ENCODE data around the gene CXXC5.

The CXXC5 gene

DNA sequence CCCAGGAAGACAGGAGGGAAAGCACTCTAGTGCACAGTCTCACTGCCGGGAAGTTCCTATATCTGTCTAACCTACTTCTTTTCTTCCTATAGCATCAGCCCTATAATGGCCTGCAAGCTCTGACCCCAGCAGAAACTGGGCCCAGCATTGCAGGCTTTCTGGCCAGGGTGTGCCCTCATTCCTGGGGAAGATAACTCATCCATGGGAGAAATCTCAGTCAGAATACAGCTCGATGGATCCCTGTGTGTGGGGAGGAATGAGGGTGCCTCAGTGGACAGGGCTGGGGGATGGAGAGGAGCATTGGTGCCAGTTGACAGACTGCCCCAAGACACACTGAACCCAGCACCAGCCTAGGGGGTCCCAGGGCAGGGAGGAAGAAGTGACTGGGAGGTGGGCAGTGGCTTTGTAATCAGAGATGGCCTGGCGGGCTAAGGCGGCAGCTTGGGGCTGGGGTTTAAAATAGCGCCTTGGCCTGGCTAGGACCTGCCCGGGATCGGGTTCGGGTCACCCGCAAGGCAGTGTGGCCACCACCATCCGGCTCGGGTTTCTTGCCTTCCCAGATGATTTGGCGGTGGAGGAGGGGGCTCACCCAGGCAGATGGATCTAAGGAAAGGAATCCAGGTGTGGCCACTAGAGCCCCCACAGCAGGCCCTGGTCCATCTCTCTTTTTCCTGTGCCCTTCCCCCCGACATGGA, 7.6 kb upstream of the CXXC5 start:
- Histone ChIP-seq H3K9ac (no peak overlapping the region), H4K20me1 (ENCODE audit: insufficient read depth) (no peaks in the 10 kb centered on the region), H3K4me3 (IDR thresholded peaks at IDR 0.05; ENCODE audit: insufficient read depth, low read depth, low read length) (no peak overlapping the region), H3K27me3 (ENCODE audit: insufficient read depth, low read depth) (no peaks in the 10 kb centered on the region), H3K79me2 (ENCODE audit: insufficient read depth, low read depth) (no peaks in the 10 kb centered on the region), H3K27ac (no peak overlapping the region), H3K4me2 (no peak overlapping the region), H2AFZ (ENCODE audit: low read depth) (no peak overlapping the region), H3K4me1 (ENCODE audit: low read depth, poor library complexity, severe bottlenecking) (peaks cover 60% of the 10 kb centered on the region), H3K36me3 (ENCODE audit: insufficient read depth) (no peaks in the 10 kb centered on the region)
- TF ChIP-seq, protein P1, sequence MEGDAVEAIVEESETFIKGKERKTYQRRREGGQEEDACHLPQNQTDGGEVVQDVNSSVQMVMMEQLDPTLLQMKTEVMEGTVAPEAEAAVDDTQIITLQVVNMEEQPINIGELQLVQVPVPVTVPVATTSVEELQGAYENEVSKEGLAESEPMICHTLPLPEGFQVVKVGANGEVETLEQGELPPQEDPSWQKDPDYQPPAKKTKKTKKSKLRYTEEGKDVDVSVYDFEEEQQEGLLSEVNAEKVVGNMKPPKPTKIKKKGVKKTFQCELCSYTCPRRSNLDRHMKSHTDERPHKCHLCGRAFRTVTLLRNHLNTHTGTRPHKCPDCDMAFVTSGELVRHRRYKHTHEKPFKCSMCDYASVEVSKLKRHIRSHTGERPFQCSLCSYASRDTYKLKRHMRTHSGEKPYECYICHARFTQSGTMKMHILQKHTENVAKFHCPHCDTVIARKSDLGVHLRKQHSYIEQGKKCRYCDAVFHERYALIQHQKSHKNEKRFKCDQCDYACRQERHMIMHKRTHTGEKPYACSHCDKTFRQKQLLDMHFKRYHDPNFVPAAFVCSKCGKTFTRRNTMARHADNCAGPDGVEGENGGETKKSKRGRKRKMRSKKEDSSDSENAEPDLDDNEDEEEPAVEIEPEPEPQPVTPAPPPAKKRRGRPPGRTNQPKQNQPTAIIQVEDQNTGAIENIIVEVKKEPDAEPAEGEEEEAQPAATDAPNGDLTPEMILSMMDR (conservative IDR thresholded peaks at IDR 0.05; ENCODE audit: low read depth, low read length) = no peak

DNA sequence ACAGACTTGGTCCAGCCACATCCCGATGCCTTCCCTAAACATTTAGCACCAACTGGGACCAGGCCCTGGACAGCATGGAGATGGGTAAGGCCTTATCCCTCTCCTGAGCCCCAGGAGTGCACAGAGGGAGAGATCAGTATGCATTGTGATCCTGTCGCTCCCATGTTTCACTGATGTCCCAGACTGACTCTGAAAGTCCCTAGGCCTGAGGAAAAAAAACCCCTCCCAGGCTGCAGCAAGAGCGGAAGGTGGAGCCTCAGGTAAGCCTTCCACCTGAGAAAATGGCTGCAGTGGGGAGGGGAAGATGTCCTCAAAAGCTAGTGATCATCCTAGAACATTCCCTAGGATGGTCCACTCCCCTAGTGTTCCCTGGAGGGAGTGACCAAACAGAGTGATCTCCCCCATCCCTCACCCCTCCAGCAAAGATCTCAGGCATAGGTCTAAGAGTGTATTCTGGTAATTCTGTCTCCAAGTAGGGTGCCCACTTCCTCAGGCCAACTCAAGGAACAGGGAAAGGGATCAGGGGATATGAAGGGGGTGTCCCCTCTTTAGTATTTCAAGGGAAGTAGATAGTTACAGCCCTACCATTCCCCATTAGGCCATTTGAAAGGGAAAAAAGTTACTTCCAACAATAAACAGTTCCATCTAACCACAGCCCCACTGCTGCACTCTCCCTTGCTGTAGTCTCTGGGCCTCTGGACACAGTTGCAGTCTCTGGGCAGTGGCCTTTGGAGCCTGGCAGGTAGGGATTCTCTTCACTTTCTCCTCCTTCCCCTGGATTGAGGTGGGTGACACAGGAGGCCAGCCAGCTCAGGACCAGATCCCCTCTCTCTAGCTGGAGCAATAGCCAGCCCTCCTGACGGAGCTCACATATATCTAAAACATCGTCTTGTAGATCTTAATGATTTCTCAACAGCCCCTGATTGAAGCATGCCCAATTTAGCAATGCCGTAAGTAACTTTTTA, 6.8 kb upstream of the CXXC5 start:
- Histone ChIP-seq H3K9ac (no peak overlapping the region), H3K36me3 (ENCODE audit: insufficient read depth) (no peaks in the 10 kb centered on the region), H3K4me1 (ENCODE audit: low read depth, poor library complexity, severe bottlenecking) (peaks cover 51% of the 10 kb centered on the region), H3K4me2 (no peak overlapping the region), H3K79me2 (ENCODE audit: insufficient read depth, low read depth) (no peaks in the 10 kb centered on the region), H3K4me3 (IDR thresholded peaks at IDR 0.05; ENCODE audit: insufficient read depth, low read depth, low read length) (no peak overlapping the region), H2AFZ (ENCODE audit: low read depth) (no peak overlapping the region), H3K27me3 (ENCODE audit: insufficient read depth, low read depth) (no peaks in the 10 kb centered on the region), H3K27ac (no peak overlapping the region), H4K20me1 (ENCODE audit: insufficient read depth) (no peaks in the 10 kb centered on the region)
- TF ChIP-seq, protein P1 (conservative IDR thresholded peaks at IDR 0.05; ENCODE audit: low read depth, low read length) = no peak

DNA sequence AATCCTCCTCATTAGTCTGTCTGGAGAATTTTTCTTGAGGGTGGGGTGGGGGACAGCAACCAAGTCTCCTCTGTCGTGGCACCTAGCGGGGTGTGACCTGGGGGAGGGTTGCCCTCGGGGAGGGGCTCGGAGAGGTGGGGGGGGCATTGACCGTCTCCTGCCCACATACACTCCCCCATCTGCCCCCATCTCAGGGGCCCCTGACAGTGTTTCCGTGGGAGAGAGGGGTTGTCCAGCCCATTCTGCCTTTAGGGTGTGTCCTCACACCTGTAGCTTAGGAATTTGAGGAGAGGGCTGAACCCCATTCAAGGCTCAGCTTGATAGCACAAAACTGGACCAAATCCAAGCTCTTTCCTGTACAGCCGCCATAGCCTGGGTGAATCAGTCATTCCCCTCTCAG, 5.9 kb upstream of the CXXC5 start:
- Histone ChIP-seq H3K9ac (no peak overlapping the region), H3K4me1 (ENCODE audit: low read depth, poor library complexity, severe bottlenecking) (peaks cover 46% of the 10 kb centered on the region), H3K4me2 (no peak overlapping the region), H3K27me3 (ENCODE audit: insufficient read depth, low read depth) (no peaks in the 10 kb centered on the region), H3K27ac (no peak overlapping the region), H3K79me2 (ENCODE audit: insufficient read depth, low read depth) (no peaks in the 10 kb centered on the region), H4K20me1 (ENCODE audit: insufficient read depth) (no peaks in the 10 kb centered on the region), H3K4me3 (IDR thresholded peaks at IDR 0.05; ENCODE audit: insufficient read depth, low read depth, low read length) (no peak overlapping the region), H2AFZ (ENCODE audit: low read depth) (no peak overlapping the region), H3K36me3 (ENCODE audit: insufficient read depth) (no peaks in the 10 kb centered on the region)
- TF ChIP-seq, protein P1 (conservative IDR thresholded peaks at IDR 0.05; ENCODE audit: low read depth, low read length) = no peak

DNA sequence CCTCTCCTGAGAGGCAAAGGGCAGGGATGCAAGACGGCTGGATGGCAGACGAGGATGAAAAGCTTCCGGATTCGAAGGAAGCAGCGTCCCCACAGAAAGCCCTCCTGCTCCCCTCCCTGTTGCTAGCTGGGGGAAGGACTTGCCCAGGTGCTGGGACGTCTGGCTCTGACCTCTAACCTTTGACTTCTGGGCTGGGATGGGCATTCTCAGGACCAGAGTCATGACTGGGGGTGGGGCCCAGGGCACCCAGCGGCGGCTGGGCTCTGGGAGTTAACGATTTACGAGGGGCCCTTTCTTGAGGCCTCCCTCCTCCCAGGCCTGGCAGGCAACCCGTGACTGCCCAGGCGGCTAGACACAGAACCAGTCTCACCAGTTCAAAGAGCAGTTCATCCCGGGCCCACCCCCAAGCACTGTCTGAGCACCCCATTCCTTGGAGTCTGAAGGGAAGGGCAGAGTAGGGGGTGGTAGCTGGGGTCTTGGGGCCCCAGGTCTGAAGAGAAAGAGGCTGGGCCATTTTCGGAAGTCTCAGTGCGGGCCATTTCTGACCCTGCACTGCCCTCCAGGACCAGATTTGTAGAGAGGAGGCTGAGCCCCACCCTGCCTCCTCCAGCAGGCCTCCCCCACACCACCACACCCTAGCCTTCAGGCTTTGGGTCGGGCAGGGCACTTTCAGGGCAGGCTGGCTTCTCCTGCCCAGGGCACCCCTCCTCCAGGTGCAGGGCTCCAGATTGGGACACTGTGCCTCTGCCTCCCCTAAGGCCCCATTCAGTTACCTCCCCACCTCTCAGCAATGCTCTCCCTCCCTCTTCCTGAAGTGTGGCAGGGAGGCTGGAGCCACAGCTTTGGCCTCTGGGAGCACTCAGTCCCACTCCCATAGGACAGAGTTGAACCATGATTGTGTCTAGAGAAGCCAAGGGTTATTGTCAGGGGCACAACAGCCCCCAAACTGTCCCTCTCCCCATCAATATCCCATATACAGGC, 5.0 kb upstream of the CXXC5 start:
- Histone ChIP-seq H3K27ac (no peak overlapping the region), H3K79me2 (ENCODE audit: insufficient read depth, low read depth) (no peaks in the 10 kb centered on the region), H4K20me1 (ENCODE audit: insufficient read depth) (no peaks in the 10 kb centered on the region), H3K4me2 (no peak overlapping the region), H2AFZ (ENCODE audit: low read depth) (no peak overlapping the region), H3K27me3 (ENCODE audit: insufficient read depth, low read depth) (no peaks in the 10 kb centered on the region), H3K36me3 (ENCODE audit: insufficient read depth) (no peaks in the 10 kb centered on the region), H3K4me1 (ENCODE audit: low read depth, poor library complexity, severe bottlenecking) (peaks cover 48% of the 10 kb centered on the region), H3K4me3 (IDR thresholded peaks at IDR 0.05; ENCODE audit: insufficient read depth, low read depth, low read length) (no peak overlapping the region), H3K9ac (no peak overlapping the region)
- TF ChIP-seq, protein P1 (conservative IDR thresholded peaks at IDR 0.05; ENCODE audit: low read depth, low read length) = no peak

Data from KMS-11 (cell line).